Astrocyte (in vitro differentiated cells and primary cell): ENCODE results near the gene TFF3. TPM values are rescaled to one million over a fixed set of nuclear protein-coding genes. Genes with fewer than 3 reads are reported as not detected.
"Not testable (repeated sequence)": the region's sequence is repeated elsewhere in the genome, so short reads cannot be mapped to it uniquely, and the experiment has no call there.

Experiments used
- DNase-seq: peaks from one replicate; pipeline ENCODE4 v3.0.0-alpha.2; 2010; ENCODE audit warnings: low read depth
- FAIRE-seq: peaks from 2 replicates; lab custom pipeline; 2011; peaks lifted over from hg19 to GRCh38; lab: Jason Lieb, UNC
- H2AFZ ChIP-seq: 2 replicates; pipeline ENCODE4 v1.6.0; 2012; ENCODE audit warnings: low read depth, low read length, inconsistent platforms
- H3K27ac ChIP-seq: 2 replicates; pipeline ENCODE4 v1.5.1; 2011; ENCODE audit warnings: low read depth, low read length, inconsistent platforms
- H3K27me3 ChIP-seq: 2 replicates; pipeline ENCODE4 v1.6.0; 2011; ENCODE audit warnings: low read length, inconsistent platforms; ENCODE audit not compliant: insufficient read depth
- H3K36me3 ChIP-seq: 2 replicates; pipeline ENCODE4 v1.5.1; 2011; ENCODE audit warnings: low read length, inconsistent platforms; ENCODE audit not compliant: insufficient read depth
- H3K4me1 ChIP-seq: 2 replicates; pipeline ENCODE4 v1.5.1; 2011; ENCODE audit warnings: low read length, inconsistent platforms; ENCODE audit not compliant: insufficient read depth
- H3K4me2 ChIP-seq: 2 replicates; pipeline ENCODE4 v1.6.0; 2012; ENCODE audit warnings: low read length, inconsistent platforms
- H3K4me3 ChIP-seq: 2 replicates; pipeline ENCODE4 v1.5.1; 2011; ENCODE audit warnings: low read depth, mild to moderate bottlenecking, low read length, inconsistent platforms; ENCODE audit not compliant: insufficient read depth
- H3K79me2 ChIP-seq: 2 replicates; pipeline ENCODE4 v1.6.0; 2012; ENCODE audit warnings: mild to moderate bottlenecking, low read length, inconsistent platforms; ENCODE audit not compliant: insufficient read depth
- H3K9ac ChIP-seq: 2 replicates; pipeline ENCODE4 v1.6.0; 2012; ENCODE audit warnings: mild to moderate bottlenecking, low read length, inconsistent platforms
- H3K9me3 ChIP-seq: 2 replicates; pipeline ENCODE4 v1.5.1; 2012; ENCODE audit warnings: low read depth, mild to moderate bottlenecking, low read length, inconsistent platforms; ENCODE audit not compliant: insufficient read depth
- H4K20me1 ChIP-seq: 2 replicates; pipeline ENCODE4 v1.6.0; 2012; ENCODE audit warnings: low read length, inconsistent platforms; ENCODE audit not compliant: insufficient read depth
- H3K27ac Mint-ChIP-seq: one replicate; pipeline ENCODE4 v1.8.0; 2021; ENCODE audit warnings: mild to moderate bottlenecking, mixed read lengths; ENCODE audit not compliant: unreplicated experiment
- H3K27me3 Mint-ChIP-seq: one replicate; pipeline ENCODE4 v1.8.0; 2021; ENCODE audit warnings: low read depth, mixed read lengths; ENCODE audit not compliant: unreplicated experiment
- H3K36me3 Mint-ChIP-seq: one replicate; pipeline ENCODE4 v1.8.0; 2021; ENCODE audit warnings: low read depth, mixed read lengths; ENCODE audit not compliant: unreplicated experiment
- H3K4me1 Mint-ChIP-seq: one replicate; pipeline ENCODE4 v1.8.0; 2021; ENCODE audit warnings: low read depth, mixed read lengths; ENCODE audit not compliant: unreplicated experiment
- H3K4me3 Mint-ChIP-seq: one replicate; pipeline ENCODE4 v1.8.0; 2021; ENCODE audit warnings: mild to moderate bottlenecking, moderate library complexity, mixed read lengths; ENCODE audit not compliant: unreplicated experiment
- H3K9me3 Mint-ChIP-seq: one replicate; pipeline ENCODE4 v1.8.0; 2021; ENCODE audit warnings: mild to moderate bottlenecking, mixed read lengths; ENCODE audit not compliant: unreplicated experiment
- CTCF ChIP-seq: IDR thresholded peaks from 2 replicates; pipeline ENCODE4 v1.5.1; 2011; ENCODE audit warnings: low read depth, mild to moderate bottlenecking, inconsistent platforms, low read length, moderate library complexity; ENCODE audit not compliant: insufficient read depth
- EZH2 ChIP-seq: IDR thresholded peaks from 2 replicates; pipeline ENCODE4 v1.6.1; 2012; ENCODE audit warnings: mild to moderate bottlenecking, low read length, inconsistent platforms; ENCODE audit not compliant: insufficient read depth
- total RNA-seq: library from RNA; stranded (reverse); gene quantifications from 2 replicates; pipeline ENCODE4 v1.2.1, GENCODE V29; 2021

TFF3 gene
- total RNA-seq, 1 donor from 2014 or later, result not detected

GRCh38 chr21:42293649-42294272, 21.4 kb downstream of the TFF3 start:
- no peaks in the 10 kb centered on the region for H3K79me2 ChIP-seq
- H3K4me3 ChIP-seq, result no peak overlapping the region
- Mint-ChIP-seq H3K9me3 (peaks cover 5% of the 10 kb centered on the region), H3K4me1 (peaks cover 4% of the 10 kb centered on the region), H3K27me3 (peaks cover 37% of the 10 kb centered on the region), H3K4me3 (no peak overlapping the region), H3K36me3 (no peaks in the 10 kb centered on the region), H3K27ac (no peak overlapping the region)
- FAIRE-seq (no peak), DNase-seq (no peak)
- H3K27ac ChIP-seq, result no peak overlapping the region
- no peaks in the 10 kb centered on the region for H3K9me3 ChIP-seq
- H4K20me1 ChIP-seq, result no peaks in the 10 kb centered on the region
- no peaks in the 10 kb centered on the region for H3K4me1 ChIP-seq
- H3K36me3 ChIP-seq, result no peaks in the 10 kb centered on the region
- H3K27me3 ChIP-seq, result peaks cover 6% of the 10 kb centered on the region
- TF ChIP-seq CTCF (no peak), EZH2 (no peak)
- H3K4me2 ChIP-seq, result no peak overlapping the region
- H2AFZ ChIP-seq, result no peak overlapping the region
- H3K9ac ChIP-seq, result no peak overlapping the region

GRCh38 chr21:42292563-42293142, 22.6 kb downstream of the TFF3 start:
- H3K4me3 ChIP-seq, H3K27me3 ChIP-seq, H4K20me1 ChIP-seq, H3K27ac Mint-ChIP-seq, H3K4me2 ChIP-seq, H3K9me3 Mint-ChIP-seq, H3K9me3 ChIP-seq, H2AFZ ChIP-seq, H3K4me1 ChIP-seq, H3K9ac ChIP-seq, H3K36me3 Mint-ChIP-seq, H3K79me2 ChIP-seq, H3K36me3 ChIP-seq, H3K27ac ChIP-seq, DNase-seq, H3K4me3 Mint-ChIP-seq: not testable (repeated sequence)
- peaks cover 14% of the 10 kb centered on the region for H3K4me1 Mint-ChIP-seq
- peak; percentile 74 for FAIRE-seq
- H3K27me3 Mint-ChIP-seq, result peaks cover 31% of the 10 kb centered on the region

GRCh38 chr21:42291751-42292562, 23.3 kb downstream of the TFF3 start:
- Histone ChIP-seq H3K4me3 (no peak overlapping the region), H3K79me2 (no peaks in the 10 kb centered on the region), H3K9ac (no peak overlapping the region), H3K4me1 (no peaks in the 10 kb centered on the region), H3K27ac (no peak overlapping the region), H3K4me2 (no peak overlapping the region), H2AFZ (no peak overlapping the region), H3K9me3 (no peaks in the 10 kb centered on the region), H4K20me1 (no peaks in the 10 kb centered on the region), H3K27me3 (no peaks in the 10 kb centered on the region), H3K36me3 (no peaks in the 10 kb centered on the region)
- no peaks in the 10 kb centered on the region for H3K36me3 Mint-ChIP-seq
- peaks cover 25% of the 10 kb centered on the region for H3K27me3 Mint-ChIP-seq
- H3K9me3 Mint-ChIP-seq, result peaks cover 4% of the 10 kb centered on the region
- no peak overlapping the region for H3K4me3 Mint-ChIP-seq
- H3K27ac Mint-ChIP-seq, result no peak overlapping the region
- no peak for FAIRE-seq
- DNase-seq, result no peak
- peaks cover 15% of the 10 kb centered on the region for H3K4me1 Mint-ChIP-seq
- no peak for TF ChIP-seq CTCF
- no peak for TF ChIP-seq EZH2
